Stimulated activated CD4-positive, alpha-beta T cell treated with anti-CD3 and anti-CD28 coated beads, Interleukin-15, amount 100 ng/mL, for 1 hour (primary cell): Measurements from ENCODE around the gene SARNP.

ENCODE experiments used
- DNase-seq, 2 donors: peaks; one replicate each; pipeline ENCODE4 v3.0.0-alpha.2; 2020; ENCODE audit warnings: low read depth in 1 of 2, low spot score in 1 of 2

SARNP gene

DNA sequence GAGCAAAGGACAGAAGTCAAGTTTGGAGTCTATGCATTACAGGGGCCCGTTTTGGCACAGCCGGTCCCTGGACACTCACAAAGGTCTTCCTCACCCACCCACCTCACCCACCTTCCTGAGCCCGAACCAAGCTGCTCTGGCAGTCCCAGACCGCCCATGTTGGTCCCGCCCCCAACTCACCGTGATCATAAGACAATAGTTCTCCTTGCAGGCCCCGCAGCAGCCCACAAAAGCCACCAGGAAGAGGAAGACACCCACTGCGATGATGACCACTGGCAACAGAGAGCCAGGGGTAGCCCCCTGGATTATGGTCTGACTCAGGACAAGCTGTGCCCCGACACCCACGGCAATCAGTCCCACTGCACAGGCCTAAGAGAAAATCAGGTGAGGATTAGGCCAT, 90.6 kb downstream of the SARNP start:
- DNase-seq: no peak

DNA sequence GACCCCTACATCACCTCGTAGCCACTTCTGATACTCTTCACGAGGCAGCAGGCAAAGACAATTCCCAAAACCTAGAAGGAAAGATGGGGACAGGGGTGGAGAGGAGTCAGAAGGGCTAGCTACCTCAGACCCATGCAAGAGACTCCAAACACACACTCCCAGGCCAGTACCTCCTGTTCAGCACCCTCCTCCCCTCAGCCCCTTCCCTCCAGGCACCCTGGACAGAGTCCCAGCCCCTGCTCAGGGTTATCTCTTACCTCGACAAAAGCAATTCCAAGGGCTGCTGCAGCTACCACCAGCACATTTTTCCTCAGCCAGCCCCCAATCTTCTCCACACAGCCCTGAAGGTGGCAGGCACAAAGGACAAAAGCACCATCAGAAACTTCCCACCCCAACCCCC, 92.0 kb downstream of the SARNP start:
- DNase-seq: no peak

GRCh38 chr12:55724940-55725309, 92.6 kb downstream of the SARNP start:
- DNase-seq: no peak

GRCh38 chr12:55724226-55724939, 93.1 kb downstream of the SARNP start:
- peak; percentile 40 to 48 for DNase-seq

DNA sequence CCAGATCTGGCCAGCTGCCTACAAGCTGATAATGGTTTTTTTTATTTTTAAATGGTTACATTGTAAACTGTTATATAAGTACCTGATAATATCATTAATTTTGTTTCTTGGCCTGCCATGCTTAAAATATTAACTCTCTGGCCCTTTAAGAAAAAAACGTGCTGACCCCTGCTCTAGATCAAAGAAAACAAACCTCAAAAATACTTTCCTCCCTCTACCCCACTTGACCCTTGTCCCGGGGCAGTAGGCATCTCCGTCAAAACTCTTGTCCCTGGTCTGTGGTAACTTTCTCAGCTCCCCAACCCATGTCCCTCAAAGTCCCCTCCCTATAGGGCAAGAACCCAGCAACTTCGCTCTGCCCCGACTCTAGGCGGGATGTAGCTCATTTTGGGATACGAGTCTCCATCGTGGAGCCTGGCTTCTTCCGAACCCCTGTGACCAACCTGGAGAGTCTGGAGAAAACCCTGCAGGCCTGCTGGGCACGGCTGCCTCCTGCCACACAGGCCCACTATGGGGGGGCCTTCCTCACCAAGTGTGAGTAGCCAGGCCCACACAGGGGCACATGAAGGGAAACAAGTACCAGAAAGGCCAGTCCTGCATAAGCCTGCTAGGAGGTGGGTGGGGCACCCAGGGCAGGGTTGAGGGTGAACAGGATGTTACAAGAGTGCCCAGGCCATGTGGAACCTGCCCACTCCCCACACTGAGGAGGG, 93.9 kb downstream of the SARNP start:
- DNase-seq: no peak

DNA sequence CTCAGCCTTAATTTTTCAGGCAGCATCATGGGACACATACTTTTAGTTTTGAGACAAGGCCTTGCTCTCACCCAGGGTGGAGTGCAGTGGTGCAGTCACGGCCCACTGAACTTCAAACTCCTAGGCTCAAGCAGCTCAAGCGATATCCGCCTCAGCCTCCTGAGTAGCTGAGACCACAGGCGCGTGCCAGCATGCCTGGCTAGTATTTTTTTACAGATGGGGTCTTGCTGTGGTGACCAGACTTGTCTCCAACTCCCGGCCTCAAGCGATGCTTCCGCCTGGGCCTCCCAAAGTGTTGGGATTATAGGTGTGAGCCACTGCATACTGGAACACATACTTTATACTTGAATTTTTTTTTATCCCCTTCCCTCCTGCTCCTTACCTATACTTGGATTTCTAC, 94.6 kb downstream of the SARNP start:
- no peak for DNase-seq

DNA sequence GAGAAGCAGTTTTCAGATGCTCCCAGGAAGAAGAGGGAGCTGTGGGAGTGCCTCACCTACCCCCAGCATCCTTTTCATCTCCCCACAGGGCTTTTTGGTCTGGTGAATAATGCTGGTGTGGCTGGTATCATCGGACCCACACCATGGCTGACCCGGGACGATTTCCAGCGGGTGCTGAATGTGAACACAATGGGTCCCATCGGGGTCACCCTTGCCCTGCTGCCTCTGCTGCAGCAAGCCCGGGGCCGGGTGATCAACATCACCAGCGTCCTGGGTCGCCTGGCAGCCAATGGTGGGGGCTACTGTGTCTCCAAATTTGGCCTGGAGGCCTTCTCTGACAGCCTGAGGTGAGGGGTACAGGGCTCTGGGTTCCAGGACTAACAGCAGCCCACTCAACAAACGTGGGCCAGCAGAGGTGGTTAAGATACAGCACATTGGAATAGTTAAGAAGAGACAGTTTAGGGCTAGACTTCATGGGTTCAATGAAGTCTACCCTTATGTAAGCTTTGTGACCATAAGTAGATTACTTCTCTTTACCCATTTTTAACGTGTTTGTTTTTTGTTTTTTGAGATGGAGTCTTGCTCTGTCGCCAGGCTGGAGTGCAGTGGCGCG, 95.8 kb downstream of the SARNP start:
- DNase-seq: no peak

GRCh38 chr12:55720894-55721444, 96.6 kb downstream of the SARNP start:
- DNase-seq: no peak

DNA sequence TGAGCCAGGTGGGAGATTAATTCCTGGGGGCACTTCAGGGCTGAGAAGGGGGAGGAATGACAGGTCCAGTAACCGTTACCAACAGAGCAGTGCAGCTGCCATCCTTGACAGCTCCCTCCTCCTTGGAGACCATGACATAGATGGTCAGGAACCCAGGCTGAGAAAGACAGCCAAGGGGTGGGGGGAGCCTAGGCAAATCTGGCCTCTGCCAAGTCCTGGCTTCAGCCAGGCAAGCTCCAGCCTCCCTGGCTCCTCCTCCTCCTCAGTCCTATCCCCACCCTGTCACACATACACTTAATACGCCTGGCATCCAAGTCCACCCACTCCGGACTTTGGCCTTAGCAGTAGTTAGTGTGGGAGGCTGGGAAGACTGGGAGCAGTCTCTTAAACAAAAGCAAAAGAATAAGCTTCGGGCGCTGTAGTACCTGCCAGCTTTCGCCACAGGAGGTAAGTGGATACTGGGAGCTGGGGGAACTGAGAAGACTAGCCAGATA, 97.4 kb downstream of the SARNP start, which contains the start of gene RDH5:
TSS of gene RDH5 (plus strand) at position 323 of the 494 bp plus-strand sequence. CDS start 792 bp downstream, outside the sequence.
- no peak for DNase-seq

- no peak for DNase-seq
These were observed 98.2 kb downstream of the SARNP start for GRCh38 chr12:55719371-55719770.

GRCh38 chr12:55718624-55719275, 98.8 kb downstream of the SARNP start:
- no peak for DNase-seq

DNA sequence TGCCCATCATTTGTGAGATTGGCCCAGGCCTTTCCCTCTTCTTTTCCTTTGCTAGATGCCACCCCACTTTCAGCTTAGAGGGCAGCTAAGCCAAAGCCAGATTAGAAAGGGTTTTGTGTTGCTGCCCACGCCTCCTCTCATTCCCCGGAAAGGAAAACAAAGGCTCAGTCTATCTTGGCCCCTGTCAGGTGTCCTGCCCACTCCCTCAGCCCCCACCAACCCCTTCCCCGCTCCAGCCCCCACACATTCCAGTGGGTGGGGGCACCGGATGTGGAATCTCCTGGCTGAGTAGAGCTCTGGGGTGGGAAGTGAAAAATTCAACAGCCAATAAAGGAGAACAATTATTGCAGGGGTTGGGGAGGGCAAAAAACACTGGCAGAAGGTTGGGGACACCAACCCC, 99.5 kb downstream of the SARNP start:
- DNase-seq: no peak

- DNase-seq: no peak
These were observed 100.2 kb downstream of the SARNP start for GRCh38 chr12:55717011-55718007.

DNA sequence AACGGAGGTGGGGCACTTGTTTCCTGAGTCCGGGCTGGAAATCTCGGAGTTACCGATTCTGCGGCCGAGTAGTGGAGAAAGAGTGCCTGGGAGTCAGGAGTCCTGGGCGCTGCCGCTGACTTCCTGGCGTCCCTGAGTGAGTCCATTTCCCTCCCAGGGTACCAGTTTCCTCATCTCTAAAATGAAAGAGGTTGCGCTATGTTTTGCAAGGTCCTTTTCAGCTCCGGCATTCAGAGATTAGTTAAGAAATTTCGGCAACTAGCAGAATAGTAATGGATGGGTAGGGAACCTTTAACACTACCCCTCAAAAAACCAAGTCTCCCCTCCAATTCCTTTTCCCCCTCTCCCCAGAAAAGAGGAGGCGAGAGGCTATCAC, 101.0 kb downstream of the SARNP start:
- DNase-seq: no peak

DNA sequence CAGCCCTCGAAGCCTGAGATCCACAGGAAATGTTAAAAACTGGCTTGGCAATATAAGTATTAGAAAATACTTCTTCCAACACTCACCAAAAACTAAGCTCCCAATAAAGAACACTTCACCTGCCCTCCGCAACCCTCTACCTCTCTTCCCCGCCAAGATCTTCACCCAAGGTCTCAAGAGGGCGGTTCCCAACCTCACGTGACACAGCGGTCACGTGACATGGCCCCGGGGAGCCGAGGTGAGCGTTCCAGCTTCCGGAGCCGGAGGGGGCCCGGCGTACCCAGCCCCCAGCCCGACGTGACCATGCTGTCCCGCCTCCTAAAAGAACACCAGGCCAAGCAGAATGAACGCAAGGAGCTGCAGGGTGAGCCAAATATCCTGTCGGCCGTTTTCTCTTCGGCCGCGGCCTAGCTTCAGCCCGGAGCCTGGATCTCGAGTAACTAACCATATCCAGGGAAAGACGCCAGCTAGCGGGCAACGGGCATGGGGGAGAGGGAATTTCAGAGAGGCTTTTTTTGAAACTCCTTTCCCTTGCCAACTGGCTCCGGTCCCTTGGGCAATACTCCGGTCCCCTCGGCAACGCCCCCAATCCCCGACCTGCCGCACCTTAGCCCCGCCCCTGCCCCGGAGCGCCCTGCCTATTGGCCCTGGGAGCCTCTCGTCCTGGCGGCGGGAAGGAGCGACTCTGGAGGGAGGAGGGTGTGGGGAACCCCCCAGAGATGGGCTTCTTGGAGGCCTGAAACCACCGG, 101.5 kb downstream of the SARNP start, which contains the start of gene BLOC1S1:
TSS of gene BLOC1S1 (plus strand) at position 214 of the 749 bp plus-strand sequence. CDS start at position 220, 6 bp downstream.
- peak; percentile 83 to 92 for DNase-seq

DNA sequence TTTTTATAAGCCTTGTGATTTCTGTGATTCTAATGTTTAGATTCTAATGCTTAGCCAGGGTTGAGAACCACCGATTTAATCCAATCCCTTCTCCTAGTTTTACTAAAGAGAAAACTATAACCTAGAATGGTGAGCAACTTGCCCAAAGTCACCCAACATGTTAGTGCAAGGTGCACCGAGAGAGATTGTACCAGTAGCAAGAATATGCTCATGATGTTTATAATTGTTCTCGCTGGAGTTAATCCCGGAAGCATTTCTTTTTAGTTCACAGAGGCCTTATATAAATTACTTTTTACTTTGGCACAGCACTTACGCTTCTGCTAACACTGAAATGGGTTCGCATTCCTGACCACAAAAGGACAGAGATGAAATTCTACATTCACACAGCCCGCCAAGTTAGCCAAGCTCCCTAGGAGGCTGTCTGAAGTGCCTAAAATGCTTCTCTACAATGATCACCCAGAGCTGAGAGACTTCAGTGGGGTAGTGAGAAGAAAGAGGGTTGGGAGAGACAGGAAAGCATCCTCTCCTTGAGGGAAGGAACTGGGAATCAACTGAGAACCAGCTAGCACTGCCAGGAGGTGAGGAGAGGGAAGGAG, 102.3 kb downstream of the SARNP start:
- DNase-seq: no peak

GRCh38 chr12:55713721-55714120, 103.8 kb downstream of the SARNP start:
- DNase-seq: no peak

DNA sequence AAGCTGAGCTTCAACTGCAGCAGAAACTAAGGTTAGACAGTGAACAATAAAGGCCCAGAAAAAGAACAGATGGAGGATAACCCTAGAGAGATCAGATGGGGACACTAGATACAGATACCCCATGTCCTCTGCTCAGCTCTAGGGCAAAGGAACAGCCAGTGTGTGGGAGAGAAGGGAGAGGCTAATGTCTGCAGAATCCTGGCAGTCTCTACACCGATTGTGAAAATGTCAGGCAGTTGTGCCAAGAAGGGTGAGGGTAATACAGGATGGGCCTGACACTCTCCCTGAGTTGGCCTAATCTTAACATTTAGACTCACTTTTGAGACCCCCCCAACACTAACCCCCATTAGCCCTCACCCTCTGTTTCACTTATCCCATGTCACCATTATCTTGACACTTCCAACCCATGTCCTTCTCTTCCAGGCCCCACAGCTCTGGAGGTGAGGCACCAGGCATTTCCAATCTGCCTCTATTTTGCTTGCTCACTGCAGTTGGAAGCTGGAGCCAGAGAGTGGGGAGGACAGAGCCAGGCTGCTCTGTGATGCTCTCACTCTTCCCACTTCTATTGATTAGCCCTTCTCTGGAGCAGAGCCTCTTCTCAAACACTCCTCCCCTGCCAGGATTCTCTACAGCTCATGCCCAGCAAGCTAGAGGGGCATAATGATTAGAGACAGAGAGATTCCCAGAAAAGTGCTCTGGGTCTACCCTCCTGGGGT, 104.7 kb downstream of the SARNP start:
- DNase-seq: no peak
